NCI-H128 (cell line): ENCODE measurements around the gene ACAA2.

Experiments used
- DNase-seq: peaks from one replicate; lab custom pipeline; 2025; ENCODE audit not compliant: unreplicated experiment; lab: John Stamatoyannopoulos, UW

ACAA2 gene

GRCh38 chr18:49744376-49745008, 68.8 kb downstream of the ACAA2 start:
- DNase-seq, result no peak

DNA sequence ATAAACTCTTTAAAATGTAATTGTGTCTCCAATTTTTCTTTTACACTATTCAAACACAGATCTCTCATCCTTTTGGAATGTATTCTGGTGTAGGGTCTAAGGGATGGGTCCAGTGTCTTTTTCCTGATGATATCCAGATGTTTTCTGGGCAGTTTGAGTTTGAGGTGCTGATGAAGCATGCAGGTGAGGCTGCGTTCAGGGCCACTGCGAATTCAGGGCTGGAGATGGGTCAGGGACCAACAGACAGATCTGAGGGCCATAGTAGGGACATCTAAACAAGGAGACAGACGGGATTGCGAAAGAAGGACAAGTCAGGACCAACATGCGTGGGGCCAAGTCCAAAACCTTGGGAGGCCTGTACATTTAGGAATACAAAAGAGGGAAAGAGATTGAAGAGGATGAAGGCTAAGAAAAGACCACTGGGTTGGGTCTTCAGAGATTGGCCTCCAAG, 70.2 kb downstream of the ACAA2 start:
- no peak for DNase-seq

DNA sequence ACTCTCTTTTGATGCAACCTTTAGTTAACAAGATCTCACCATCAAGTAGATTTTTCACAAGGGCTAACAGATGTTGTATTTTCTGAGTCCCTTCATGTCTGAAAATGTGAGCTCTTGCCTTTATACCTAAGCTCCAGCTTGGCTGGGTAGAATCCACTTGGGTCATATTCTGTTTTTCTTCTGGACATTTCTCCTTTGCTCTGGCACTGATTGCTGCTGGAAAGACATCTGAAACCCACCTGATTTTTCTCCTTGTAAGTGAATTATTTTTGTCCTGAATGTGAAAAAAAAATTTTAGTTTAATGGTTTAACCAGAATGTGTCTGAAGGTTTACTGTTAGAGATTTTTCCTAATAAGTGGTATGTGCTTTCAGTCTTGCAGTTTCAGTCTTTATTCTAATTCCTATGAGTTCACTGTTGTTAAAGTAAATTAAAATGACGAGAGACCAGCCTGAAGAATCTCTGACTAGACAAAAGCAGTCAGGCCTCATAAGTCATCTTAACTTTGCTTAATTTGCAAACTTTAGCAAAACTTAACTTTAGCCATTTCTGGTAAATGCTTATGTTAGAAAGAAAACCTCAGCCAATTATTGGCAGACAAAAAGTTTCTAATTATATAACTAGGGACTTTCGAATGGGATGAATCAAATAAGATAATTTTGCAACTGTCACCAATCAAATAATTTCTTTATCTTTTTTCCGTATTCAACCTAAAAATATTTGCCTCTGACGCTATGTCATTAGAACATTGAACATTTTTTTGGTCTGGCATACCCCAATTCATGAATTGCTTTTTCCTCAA, 70.8 kb downstream of the ACAA2 start:
- DNase-seq, result no peak

DNA sequence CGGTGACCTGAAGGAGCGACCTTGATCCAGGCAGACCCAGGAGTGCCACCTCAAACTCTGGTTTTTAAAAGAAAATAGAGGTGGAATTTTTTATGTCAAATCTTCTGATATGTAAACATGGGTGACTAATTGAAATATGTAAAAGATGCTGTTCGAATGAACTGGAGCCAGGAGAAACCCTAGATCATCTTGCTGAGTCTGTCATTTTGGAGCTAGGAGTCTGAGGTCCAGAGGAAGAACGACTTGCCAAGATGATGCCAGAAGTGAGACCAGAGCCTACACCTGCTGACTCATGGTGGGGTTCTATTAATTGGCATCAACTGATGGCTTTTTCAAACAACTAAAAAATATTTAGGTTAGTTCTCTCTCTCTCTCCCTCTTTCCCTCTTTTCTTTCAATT, 74.1 kb downstream of the ACAA2 start:
- no peak for DNase-seq

DNA sequence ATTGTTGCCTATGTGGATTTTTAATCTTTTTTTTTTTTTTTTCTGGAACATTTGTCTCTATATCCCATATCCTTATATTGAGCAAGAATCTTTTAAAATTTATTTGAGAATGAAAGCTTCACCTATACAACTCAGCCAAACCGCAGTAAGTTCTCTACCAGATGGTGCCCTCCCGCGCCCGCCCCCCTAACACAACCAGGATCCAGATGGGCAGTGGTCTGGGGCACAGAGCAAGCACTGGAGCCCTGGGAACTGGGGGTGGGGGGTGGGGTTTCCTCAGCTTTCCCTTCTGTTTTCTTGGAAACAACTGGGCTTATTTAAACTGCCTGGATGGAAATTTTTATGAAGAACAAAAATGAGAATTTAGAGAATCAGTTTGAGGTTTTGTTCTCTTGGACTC, 74.6 kb downstream of the ACAA2 start:
- no peak for DNase-seq

DNA sequence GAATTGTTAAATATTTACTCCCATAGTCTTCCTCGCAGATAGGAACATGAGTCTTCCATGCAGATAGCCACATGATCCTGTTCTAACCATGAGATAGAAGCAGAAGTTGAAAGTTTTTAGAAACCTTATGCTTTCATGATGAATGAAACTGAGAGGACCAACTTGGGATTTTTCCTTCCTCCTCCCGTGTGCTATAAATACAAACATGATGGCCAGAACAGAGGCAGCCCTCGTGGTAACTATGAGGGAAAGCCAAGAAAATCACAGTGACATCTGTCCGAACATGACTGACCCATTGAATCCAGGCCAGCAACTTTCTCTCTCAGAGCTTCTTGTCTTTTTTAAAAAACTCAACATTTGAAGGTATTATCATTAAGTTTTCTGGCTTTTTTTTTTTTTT, 78.5 kb downstream of the ACAA2 start:
- no peak for DNase-seq

GRCh38 chr18:49733896-49734585, 79.3 kb downstream of the ACAA2 start:
- no peak for DNase-seq

DNA sequence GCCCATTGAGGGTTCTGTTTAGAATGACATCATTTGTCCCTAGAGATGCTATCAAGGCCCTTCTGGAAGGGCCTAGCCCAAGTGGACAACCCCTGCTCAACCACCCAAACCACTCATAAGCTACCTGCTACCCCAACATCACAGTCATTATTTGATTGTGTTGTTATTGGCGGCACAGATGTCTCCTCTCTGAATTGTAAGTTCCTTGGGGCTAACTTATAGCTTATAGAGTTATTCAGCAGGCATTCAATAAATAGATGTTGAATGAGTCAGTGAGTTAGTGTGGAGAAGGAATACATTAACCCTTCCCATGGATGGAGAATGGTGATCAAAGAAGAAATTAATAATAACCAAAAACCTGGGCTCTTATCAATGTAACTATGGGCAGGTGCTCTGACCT, 80.0 kb downstream of the ACAA2 start:
- no peak for DNase-seq
